GM19025 (cell line): ENCODE results near the gene SBF1.

Experiments used
- ATAC-seq: cut with Tn5 transposase; IDR thresholded peaks from one replicate; pipeline ENCODE4 v1.9.1; 2021; ENCODE audit warnings: mild to moderate bottlenecking, low read depth, moderate library complexity; ENCODE audit not compliant: unreplicated experiment

Gene SBF1

GRCh38 chr22:50469377-50470305 is 5.2 kb downstream of the SBF1 start:
- ATAC-seq: peak; percentile 55

GRCh38 chr22:50468626-50469025 is 6.2 kb downstream of the SBF1 start:
- ATAC-seq: no peak

GRCh38 chr22:50467773-50468440 is 6.9 kb downstream of the SBF1 start:
- no peak for ATAC-seq

- ATAC-seq: no peak
These were observed 7.5 kb downstream of the SBF1 start for GRCh38 chr22:50467341-50467740.

GRCh38 chr22:50465066-50465930 is 9.5 kb downstream of the SBF1 start:
- ATAC-seq: no peak

GRCh38 chr22:50464451-50464850 is 10.4 kb downstream of the SBF1 start:
- no peak for ATAC-seq

GRCh38 chr22:50463188-50463900 is 11.5 kb downstream of the SBF1 start:
- no peak for ATAC-seq

GRCh38 chr22:50461979-50462540 is 12.8 kb downstream of the SBF1 start:
- ATAC-seq: no peak

GRCh38 chr22:50461536-50461935 is 13.3 kb downstream of the SBF1 start:
- ATAC-seq: no peak

- ATAC-seq: no peak
These were observed 13.9 kb downstream of the SBF1 start for GRCh38 chr22:50460938-50461337.

GRCh38 chr22:50459496-50460140 is 15.2 kb downstream of the SBF1 start:
- no peak for ATAC-seq

GRCh38 chr22:50459016-50459415 is 15.8 kb downstream of the SBF1 start:
- ATAC-seq: no peak

- no peak for ATAC-seq
These were observed 18.2 kb downstream of the SBF1 start for GRCh38 chr22:50456466-50457234.

- ATAC-seq: no peak
These were observed 18.8 kb downstream of the SBF1 start for GRCh38 chr22:50456026-50456425.

- ATAC-seq: no peak
These were observed 19.6 kb downstream of the SBF1 start for GRCh38 chr22:50455201-50455600.

GRCh38 chr22:50454556-50455075 is 20.2 kb downstream of the SBF1 start:
- ATAC-seq: no peak

- no peak for ATAC-seq
These were observed 22.2 kb downstream of the SBF1 start for GRCh38 chr22:50452649-50453048.
